GM13976 (cell line): Measurements from ENCODE around the gene PARD3.
"Not testable (repeated sequence)": the region's sequence is repeated elsewhere in the genome, so short reads cannot be mapped to it uniquely, and the experiment has no call there.

Experiments
- DNase-seq: peaks from one replicate; pipeline ENCODE4 v3.0.0; 2012; ENCODE audit warnings: low spot score
- in situ Hi-C: fragments of 300-500 bp; cut with MboI; formaldehyde crosslinking; loops from one replicate; pipeline ENCODE4 v1.12.0; 2022; ENCODE audit warnings: low sequenced_read_pairs, mixed read lengths, inconsistent platforms; ENCODE audit not compliant: unreplicated experiment
- TF ChIP-seq, protein P1 (sequence below): IDR thresholded peaks from 2 replicates; pipeline ENCODE4 v1.5.1; 2012; ENCODE audit warnings: borderline replicate concordance, mild to moderate bottlenecking; ENCODE audit not compliant: insufficient read depth; ENCODE audit errors: extremely low read depth, missing control alignments, control extremely low read depth

The PARD3 gene

DNA sequence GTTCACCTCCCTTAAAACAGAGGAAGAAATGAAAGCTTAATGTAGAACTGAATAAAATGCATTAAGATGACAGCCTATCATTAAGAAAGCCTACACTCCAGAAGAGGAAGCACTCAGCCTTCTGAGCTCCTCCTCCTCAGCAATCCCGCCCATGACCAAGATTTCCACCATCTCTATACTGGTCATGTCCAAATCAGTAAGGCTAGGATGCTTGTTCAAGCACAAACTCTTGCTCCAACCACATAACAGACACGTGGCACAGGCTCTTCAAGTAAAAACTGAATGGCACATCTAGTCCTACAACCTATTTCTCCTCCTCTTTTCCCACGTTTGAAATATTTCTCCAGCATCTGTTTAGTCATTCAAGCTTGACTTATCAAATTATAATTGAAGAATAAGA is 454.1 kb downstream of the PARD3 start:
- in situ Hi-C loops, result no loop called here

DNA sequence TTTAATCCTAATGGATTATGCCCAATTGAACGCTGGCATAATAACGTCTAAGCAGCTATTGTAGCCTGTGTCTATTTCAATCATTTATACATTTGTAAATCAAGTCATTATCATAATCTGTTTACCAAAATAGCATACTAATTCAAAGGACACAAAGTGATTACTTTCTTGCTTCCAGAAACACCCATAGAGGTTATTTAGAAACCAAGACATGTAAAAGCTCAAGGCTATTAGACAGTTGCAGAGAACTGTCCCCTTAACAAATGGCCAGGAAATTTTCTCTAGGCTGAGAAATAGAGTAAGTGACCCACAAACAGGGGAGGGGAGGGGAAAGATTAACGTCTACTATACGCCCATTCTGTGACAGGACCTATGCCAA is 455.7 kb downstream of the PARD3 start:
- in situ Hi-C loops, result no loop called here
- DNase-seq, result no peak
- TF ChIP-seq, protein P1, sequence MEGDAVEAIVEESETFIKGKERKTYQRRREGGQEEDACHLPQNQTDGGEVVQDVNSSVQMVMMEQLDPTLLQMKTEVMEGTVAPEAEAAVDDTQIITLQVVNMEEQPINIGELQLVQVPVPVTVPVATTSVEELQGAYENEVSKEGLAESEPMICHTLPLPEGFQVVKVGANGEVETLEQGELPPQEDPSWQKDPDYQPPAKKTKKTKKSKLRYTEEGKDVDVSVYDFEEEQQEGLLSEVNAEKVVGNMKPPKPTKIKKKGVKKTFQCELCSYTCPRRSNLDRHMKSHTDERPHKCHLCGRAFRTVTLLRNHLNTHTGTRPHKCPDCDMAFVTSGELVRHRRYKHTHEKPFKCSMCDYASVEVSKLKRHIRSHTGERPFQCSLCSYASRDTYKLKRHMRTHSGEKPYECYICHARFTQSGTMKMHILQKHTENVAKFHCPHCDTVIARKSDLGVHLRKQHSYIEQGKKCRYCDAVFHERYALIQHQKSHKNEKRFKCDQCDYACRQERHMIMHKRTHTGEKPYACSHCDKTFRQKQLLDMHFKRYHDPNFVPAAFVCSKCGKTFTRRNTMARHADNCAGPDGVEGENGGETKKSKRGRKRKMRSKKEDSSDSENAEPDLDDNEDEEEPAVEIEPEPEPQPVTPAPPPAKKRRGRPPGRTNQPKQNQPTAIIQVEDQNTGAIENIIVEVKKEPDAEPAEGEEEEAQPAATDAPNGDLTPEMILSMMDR, result no peak

More for the DNA sequence above, 454.1 kb downstream of the PARD3 start:
- DNase-seq, result no peak
- TF ChIP-seq, protein P1, result no peak

DNA sequence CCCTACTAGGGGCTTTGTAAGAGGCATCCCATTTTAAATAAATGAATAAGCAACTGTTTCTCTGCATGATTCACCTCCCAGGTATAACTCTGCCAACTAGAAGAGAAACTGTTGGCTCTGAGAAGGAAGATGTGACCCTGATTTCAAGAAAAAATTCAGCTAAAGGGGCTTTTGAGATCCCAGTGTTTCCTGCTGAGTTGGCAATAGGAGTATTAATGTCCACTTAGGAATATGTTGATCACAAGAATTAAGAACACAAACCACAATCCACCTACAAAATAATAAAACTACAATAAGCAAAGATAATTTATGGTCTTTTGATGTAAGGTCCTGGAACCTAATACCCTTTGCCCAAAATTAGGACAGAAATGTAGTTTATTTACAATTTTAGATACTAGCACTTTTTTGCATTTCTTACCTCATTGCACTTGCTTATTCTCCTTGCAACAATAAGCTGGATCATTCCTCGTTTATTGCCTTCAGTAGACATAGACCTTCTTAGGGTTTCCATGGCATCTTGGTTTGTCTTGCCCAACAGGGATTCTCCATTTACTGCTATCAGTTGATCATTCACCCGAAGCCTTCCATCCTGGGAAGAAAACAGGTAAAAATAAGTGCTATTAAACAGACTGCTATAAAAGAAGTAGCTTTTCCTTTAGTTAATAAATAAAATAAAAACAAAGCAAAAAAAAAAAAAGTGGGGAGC is 456.2 kb downstream of the PARD3 start:
- in situ Hi-C loops, result no loop called here
- no peak for DNase-seq
- TF ChIP-seq, protein P1, result no peak

DNA sequence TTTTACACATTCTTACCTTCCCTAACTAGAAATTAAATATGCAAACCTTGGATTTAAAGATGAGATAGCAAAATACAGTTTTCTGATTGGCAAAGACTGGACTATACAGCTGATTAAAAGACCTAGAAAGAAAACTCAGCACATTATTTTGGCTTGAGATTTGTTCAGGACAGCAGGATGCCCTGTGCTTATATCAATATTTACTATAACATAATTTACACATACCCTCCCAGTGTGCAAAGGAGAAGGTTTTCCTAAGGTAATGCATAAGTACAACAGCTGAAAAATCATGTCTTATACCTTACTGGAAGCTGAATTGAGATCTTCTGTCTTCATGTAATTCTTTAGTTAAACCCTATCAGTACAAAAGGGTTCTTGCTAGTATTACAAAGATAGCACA is 458.6 kb downstream of the PARD3 start:
- DNase-seq, result no peak
- in situ Hi-C loops, result no loop called here

DNA sequence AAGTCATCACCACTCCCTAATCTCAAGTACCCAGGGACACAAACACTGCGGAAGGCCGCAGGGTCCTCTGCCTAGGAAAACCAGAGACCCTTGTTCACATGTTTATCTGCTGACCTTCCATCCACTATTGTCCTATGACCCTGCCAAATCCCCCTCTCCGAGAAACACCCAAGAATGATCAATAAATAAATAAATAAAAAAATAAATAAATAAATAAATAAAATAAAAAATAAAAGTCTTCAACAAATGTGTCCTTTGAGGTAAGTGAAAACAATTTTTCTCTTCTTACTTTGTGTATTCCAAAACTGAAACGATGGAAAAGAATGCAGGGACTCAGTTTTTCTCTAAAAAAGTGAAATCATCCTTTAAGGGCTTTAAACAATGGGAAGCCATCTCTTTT is 461.6 kb downstream of the PARD3 start:
- DNase-seq, in situ Hi-C loops: not testable (repeated sequence)

More for the DNA sequence above, 458.6 kb downstream of the PARD3 start:
- TF ChIP-seq, protein P1, result no peak

DNA sequence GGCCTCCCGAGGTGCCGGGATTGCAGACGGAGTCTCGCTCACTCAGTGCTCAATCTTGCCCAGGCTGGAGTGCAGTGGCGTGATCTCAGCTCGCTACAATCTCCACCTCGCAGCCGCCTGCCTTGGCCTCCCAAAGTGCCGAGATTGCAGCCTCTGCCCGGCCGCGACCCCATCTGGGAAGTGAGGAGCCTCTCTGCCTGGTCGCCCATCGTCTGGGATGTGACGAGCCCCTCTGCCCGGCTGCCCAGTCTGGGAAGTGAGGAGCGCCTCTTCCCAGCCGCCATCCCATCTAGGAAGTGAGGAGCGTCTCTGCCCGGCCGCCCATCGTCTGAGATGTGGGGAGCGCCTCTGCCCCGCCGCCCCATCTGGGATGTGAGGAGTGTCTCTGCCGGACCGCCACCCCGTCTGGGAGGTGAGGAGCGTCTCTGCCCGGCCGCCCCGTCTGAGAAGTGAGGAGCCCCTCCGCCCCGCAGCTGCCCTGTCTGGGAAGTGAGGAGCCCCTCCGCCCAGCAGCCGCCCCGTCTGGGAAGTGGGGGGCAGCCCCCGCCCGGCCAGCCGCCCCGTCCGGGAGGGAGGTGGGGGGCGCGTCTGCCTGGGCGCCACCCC is 462.4 kb downstream of the PARD3 start:
- in situ Hi-C loops, DNase-seq: not testable (repeated sequence)

DNA sequence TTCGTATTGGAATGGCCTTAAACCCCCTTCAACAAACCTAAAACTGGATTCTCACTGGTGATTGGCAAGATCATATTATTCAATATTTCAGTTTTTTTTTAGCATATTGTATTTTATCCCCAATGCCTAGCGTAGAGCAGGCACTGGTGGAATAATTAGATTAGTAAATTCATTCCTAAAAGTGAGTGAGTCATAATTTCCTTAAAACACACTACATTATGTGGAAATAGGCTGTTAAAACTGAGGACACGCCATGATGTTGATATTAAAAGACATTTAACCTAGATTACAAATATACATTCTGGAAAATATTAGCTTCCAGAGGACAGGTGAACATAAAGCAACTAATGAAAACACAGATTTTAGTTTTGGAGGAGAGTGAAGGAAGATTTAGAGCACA is 463.9 kb downstream of the PARD3 start:
- TF ChIP-seq, protein P1, result no peak
- no peak for DNase-seq
- in situ Hi-C loops, result no loop called here
